Measurements from ENCODE around the gene NFIB. TPM values are rescaled to one million over a fixed set of nuclear protein-coding genes. Genes with fewer than 3 reads are reported as not detected.

The NFIB gene
- total RNA-seq, 1 donor from 2014 or later = 66.3 TPM

GRCh38 chr9:14211564-14211963, 102.4 kb downstream of the NFIB start:
- Mint-ChIP-seq H3K9me3 (ENCODE audit: low read depth) (no peaks in the 10 kb centered on the region), H3K4me1 (ENCODE audit: low read depth) (peaks cover 54% of the 10 kb centered on the region), H3K27ac (ENCODE audit: unreplicated experiment) (no peak overlapping the region), H3K27me3 (ENCODE audit: low read depth) (no peaks in the 10 kb centered on the region), H3K36me3 (ENCODE audit: low read depth) (no peaks in the 10 kb centered on the region), H3K4me3 (ENCODE audit: unreplicated experiment) (no peak overlapping the region)
- no peak for TF ChIP-seq CTCF (IDR thresholded peaks at IDR 0.05)
- DNase-seq (ENCODE audit: low spot score) = no peak

- Mint-ChIP-seq H3K36me3 (ENCODE audit: low read depth) (no peaks in the 10 kb centered on the region), H3K4me1 (ENCODE audit: low read depth) (peaks cover 55% of the 10 kb centered on the region), H3K4me3 (ENCODE audit: unreplicated experiment) (no peak overlapping the region), H3K27me3 (ENCODE audit: low read depth) (no peaks in the 10 kb centered on the region), H3K27ac (ENCODE audit: unreplicated experiment) (no peak overlapping the region), H3K9me3 (ENCODE audit: low read depth) (no peaks in the 10 kb centered on the region)
- TF ChIP-seq CTCF (IDR thresholded peaks at IDR 0.05) = no peak
- no peak for DNase-seq (ENCODE audit: low spot score)
Measured at GRCh38 chr9:14210428-14210827, 103.5 kb downstream of the NFIB start.

GRCh38 chr9:14209399-14210345, 104.3 kb downstream of the NFIB start:
- no peak for TF ChIP-seq CTCF (IDR thresholded peaks at IDR 0.05)
- no peaks in the 10 kb centered on the region for H3K9me3 Mint-ChIP-seq (ENCODE audit: low read depth)
- DNase-seq (ENCODE audit: low spot score) = no peak
- peaks cover 55% of the 10 kb centered on the region for H3K4me1 Mint-ChIP-seq (ENCODE audit: low read depth)
- H3K27me3 Mint-ChIP-seq (ENCODE audit: low read depth) = no peaks in the 10 kb centered on the region
- no peak overlapping the region for H3K4me3 Mint-ChIP-seq (ENCODE audit: unreplicated experiment)
- H3K36me3 Mint-ChIP-seq (ENCODE audit: low read depth) = no peaks in the 10 kb centered on the region
- H3K27ac Mint-ChIP-seq (ENCODE audit: unreplicated experiment) = no peak overlapping the region

- Mint-ChIP-seq H3K9me3 (ENCODE audit: low read depth) (no peaks in the 10 kb centered on the region), H3K4me1 (ENCODE audit: low read depth) (peaks cover 60% of the 10 kb centered on the region), H3K27ac (ENCODE audit: unreplicated experiment) (no peak overlapping the region), H3K27me3 (ENCODE audit: low read depth) (no peaks in the 10 kb centered on the region), H3K4me3 (ENCODE audit: unreplicated experiment) (no peak overlapping the region), H3K36me3 (ENCODE audit: low read depth) (no peaks in the 10 kb centered on the region)
- TF ChIP-seq CTCF (IDR thresholded peaks at IDR 0.05) = no peak
- DNase-seq (ENCODE audit: low spot score) = no peak
Measured at GRCh38 chr9:14207352-14207995, 106.5 kb downstream of the NFIB start.

GRCh38 chr9:14205463-14205862, 108.5 kb downstream of the NFIB start:
- Mint-ChIP-seq H3K9me3 (ENCODE audit: low read depth) (peaks cover 3% of the 10 kb centered on the region), H3K27ac (ENCODE audit: unreplicated experiment) (peak overlapping the region; percentile 69), H3K36me3 (ENCODE audit: low read depth) (no peaks in the 10 kb centered on the region), H3K4me1 (ENCODE audit: low read depth) (peaks cover 54% of the 10 kb centered on the region), H3K4me3 (ENCODE audit: unreplicated experiment) (no peak overlapping the region), H3K27me3 (ENCODE audit: low read depth) (no peaks in the 10 kb centered on the region)
- DNase-seq (ENCODE audit: low spot score) = no peak
- no peak for TF ChIP-seq CTCF (IDR thresholded peaks at IDR 0.05)
